ENCODE results near the gene ATP5F1B. TPM values are rescaled to one million over a fixed set of nuclear protein-coding genes. Genes with fewer than 3 reads are reported as not detected.
A peak's percentile ranks its signal among the peaks of the same experiment; 100 is the strongest.

The ATP5F1B gene
- total and polyA plus RNA-seq, 9 of the 15 experiments (the other 6 are each of a cell fraction or from before 2014, with no cell fraction given), result 908 to 3,125 (median 1,482) TPM

- TF ChIP-seq SMARCC2 (IDR thresholded peaks at IDR 0.05; ENCODE audit: low read depth) (no peak), HLTF (IDR thresholded peaks at IDR 0.05) (no peak), ZNF589 (CRISPR knock-in tag; IDR thresholded peaks at IDR 0.05; ENCODE audit: low read depth) (no peak), PBX2 (CRISPR knock-in tag; IDR thresholded peaks at IDR 0.05; ENCODE audit: low read depth) (no peak), PBX2 (tag; conservative IDR thresholded peaks at IDR 0.05; ENCODE audit: low read depth) (peak; percentile 87), HOMEZ (CRISPR knock-in tag; IDR thresholded peaks at IDR 0.05) (no peak), ZFX (CRISPR knock-in tag; IDR thresholded peaks at IDR 0.05) (peak; percentile 34; the same call in 1 of the 2 replicates), E2F6 (IDR thresholded peaks at IDR 0.05; ENCODE audit: borderline replicate concordance in 1 of 2, extremely low read depth in 1 of 2, insufficient read depth in 1 of 2, insufficient read length in 1 of 2, low read depth in 1 of 2, low read length in 1 of 2, poor library complexity in 1 of 2, severe bottlenecking in 1 of 2) (no peak), TEAD1 (CRISPR knock-in tag; IDR thresholded peaks at IDR 0.05) (peak in 1 of 2 experiments; percentile 92; a peak in 2 of 4 replicates), ATF6 (CRISPR knock-in tag; IDR thresholded peaks at IDR 0.05) (no peak), MAX (CRISPR knock-in tag; IDR thresholded peaks at IDR 0.05) (0 out of 2 replicates have a peak, but pooled peaks have one; percentile 15), HDAC2 (IDR thresholded peaks at IDR 0.05) (no peak), HMG20A (CRISPR knock-in tag; conservative IDR thresholded peaks at IDR 0.05) (no peak), ZBTB9 (CRISPR knock-in tag; IDR thresholded peaks at IDR 0.05) (0 out of 2 replicates have a peak, but pooled peaks have one; percentile 30), ZNF146 (CRISPR knock-in tag; IDR thresholded peaks at IDR 0.05; ENCODE audit: unreplicated experiment) (no peak), BRCA1 (IDR thresholded peaks at IDR 0.05) (no peak), BRCA1 (CRISPR knock-in tag; IDR thresholded peaks at IDR 0.05) (no peak)
Observed at GRCh38 chr12:56593909-56594621, 51.7 kb downstream of the ATP5F1B start (continued).
